ENCODE results near the gene AURKAIP1. TPM values are rescaled to one million over a fixed set of nuclear protein-coding genes. Genes with fewer than 3 reads are reported as not detected.

AURKAIP1 gene
- total RNA-seq, 1 donor from 2014 or later, result 258 TPM

DNA sequence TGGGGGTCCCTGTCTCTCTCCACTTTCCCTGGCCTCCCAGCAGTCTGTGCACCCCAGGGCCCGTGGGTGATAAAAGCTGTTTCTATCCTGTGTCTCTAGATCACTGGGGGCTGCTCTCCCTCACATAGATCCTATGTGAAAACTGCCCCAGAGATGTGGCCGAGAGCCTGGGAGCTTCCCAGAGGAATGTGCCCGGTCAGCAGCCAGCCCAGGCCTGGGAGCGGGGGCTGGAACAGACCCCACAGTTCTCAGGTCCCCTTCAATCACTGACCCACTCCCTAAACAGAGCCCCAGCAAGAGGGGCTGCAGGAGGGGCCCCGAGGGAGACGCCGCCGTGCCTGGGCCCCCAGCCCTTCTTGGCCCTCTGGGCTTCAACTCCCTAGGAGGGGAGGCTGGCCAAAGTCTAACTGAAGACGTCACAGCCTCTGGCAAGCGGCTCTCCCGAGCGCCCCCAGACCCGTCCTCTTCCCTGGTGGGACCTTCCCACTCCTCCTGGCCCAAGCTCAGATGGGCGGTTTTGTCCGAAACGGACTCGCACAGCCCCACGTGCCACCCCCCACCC is 17.1 kb downstream of the AURKAIP1 start:
- DNase-seq (ENCODE audit: low read depth), result no peak
- no peak for TF ChIP-seq CTCF (conservative IDR thresholded peaks at IDR 0.05; ENCODE audit: low read depth, low read length)
- H3K4me3 ChIP-seq (ENCODE audit: low read depth, low read length), result peak overlapping the region; percentile 35

- TF ChIP-seq CTCF (conservative IDR thresholded peaks at IDR 0.05; ENCODE audit: low read depth, low read length), result no peak
- no peak overlapping the region for H3K4me3 ChIP-seq (ENCODE audit: low read depth, low read length)
- DNase-seq (ENCODE audit: low read depth), result no peak
These were observed 18.1 kb downstream of the AURKAIP1 start for GRCh38 chr1:1356796-1357401.

DNA sequence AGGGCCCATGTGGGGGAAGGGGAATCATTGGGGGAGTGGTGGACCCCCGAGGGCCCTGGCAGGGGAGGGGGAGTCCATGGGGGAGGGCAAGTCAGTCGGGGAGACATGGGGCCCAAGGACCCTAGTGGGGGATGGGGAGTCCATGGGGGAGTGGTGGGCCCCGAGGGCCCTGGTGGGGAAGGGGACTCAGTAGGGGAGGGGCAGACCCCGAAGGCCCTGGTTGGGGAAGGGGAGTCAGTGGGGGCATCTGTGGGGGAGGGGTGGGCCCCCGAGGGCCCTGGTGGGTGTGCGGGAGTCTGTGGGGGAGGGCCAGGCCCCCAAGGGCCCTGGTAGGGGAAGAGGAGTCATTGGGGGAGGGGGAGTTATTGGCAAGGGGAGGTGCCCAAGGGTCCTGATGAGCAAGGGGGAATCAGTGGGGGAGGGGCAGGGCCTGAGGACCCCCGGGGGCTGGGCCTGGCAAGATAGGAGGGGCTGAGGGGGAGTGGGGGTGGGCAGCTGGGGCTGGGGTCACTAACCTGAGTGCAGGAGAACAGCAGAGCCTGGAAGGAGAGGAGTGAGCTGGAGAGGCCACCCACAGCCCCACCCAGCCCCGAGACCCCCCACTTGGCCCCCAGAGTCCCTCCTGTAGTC is 18.7 kb downstream of the AURKAIP1 start:
- DNase-seq (ENCODE audit: low read depth), result no peak
- TF ChIP-seq CTCF (conservative IDR thresholded peaks at IDR 0.05; ENCODE audit: low read depth, low read length), result no peak
- H3K4me3 ChIP-seq (ENCODE audit: low read depth, low read length), result no peak overlapping the region

DNA sequence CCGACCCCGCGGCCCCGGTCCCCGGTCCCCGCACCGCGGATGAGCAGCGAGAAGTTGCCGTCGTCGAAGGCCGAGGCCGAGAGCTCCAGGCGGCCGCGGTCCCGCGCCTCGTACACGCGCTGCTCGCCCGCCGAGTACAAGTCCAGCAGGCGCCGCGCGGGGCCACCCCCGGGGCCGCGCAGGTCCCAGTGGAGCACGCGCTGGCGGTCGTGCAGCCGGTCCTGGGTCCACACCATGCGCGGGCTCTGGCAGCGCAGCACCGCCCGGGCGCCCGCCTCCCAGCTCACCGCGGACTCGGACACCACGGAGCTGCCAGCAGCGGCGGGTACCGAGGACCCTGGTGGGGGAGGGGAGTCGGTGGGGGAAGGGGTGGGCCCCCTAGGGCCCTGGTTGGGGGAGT is 19.6 kb downstream of the AURKAIP1 start:
- DNase-seq (ENCODE audit: low read depth), result no peak
- peak overlapping the region; percentile 21 for H3K4me3 ChIP-seq (ENCODE audit: low read depth, low read length)
- no peak for TF ChIP-seq CTCF (conservative IDR thresholded peaks at IDR 0.05; ENCODE audit: low read depth, low read length)

DNA sequence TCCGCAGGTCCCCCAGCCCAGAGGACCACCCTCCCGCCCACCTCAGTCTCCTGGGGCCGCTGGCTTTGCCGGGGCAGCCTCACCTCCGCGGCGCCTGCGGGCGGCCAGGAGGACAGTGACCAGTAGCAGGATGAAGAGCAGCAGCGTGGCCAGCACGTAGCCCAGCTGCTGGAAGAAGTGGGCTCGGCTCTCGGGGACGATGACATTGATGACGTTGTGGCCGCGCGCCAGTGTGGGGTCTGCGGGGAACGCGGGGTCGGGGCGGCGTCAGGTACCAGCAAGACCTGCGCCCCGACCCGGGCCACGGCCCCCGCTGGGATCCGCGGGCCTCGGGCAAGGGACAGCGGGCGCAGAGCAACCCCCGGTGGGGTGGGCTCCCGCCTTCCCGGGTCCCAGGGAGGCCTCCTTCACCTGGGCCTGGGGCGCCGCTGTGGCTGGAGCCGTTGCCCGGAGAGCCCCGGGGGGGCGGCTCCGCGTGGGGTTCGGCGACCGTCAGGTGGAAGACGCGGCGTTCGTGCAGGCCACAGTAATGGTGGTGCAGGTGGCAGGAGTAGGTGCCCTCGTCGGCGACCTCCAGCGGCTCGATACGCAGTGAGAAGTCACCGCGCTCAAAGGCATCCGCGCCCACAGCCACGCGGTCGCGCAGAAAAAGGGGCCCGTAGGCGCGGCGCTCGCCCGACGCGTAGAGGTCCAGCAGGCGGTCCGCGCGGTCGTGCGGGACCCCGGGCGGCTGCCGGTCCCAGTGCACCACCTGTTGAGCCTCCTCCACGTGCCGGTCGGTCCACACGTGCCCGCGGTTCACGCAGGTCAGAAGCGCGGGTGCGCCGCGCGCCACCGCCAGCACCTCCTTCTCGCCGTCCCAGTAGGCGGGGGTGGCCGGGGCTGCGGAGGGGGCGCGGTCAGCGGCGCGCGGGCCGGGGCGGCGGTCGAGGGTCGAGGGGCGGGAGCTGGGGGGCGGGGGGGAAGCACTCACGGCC is 20.4 kb downstream of the AURKAIP1 start:
- no peak overlapping the region for H3K4me3 ChIP-seq (ENCODE audit: low read depth, low read length)
- DNase-seq (ENCODE audit: low read depth), result no peak
- no peak for TF ChIP-seq CTCF (conservative IDR thresholded peaks at IDR 0.05; ENCODE audit: low read depth, low read length)

DNA sequence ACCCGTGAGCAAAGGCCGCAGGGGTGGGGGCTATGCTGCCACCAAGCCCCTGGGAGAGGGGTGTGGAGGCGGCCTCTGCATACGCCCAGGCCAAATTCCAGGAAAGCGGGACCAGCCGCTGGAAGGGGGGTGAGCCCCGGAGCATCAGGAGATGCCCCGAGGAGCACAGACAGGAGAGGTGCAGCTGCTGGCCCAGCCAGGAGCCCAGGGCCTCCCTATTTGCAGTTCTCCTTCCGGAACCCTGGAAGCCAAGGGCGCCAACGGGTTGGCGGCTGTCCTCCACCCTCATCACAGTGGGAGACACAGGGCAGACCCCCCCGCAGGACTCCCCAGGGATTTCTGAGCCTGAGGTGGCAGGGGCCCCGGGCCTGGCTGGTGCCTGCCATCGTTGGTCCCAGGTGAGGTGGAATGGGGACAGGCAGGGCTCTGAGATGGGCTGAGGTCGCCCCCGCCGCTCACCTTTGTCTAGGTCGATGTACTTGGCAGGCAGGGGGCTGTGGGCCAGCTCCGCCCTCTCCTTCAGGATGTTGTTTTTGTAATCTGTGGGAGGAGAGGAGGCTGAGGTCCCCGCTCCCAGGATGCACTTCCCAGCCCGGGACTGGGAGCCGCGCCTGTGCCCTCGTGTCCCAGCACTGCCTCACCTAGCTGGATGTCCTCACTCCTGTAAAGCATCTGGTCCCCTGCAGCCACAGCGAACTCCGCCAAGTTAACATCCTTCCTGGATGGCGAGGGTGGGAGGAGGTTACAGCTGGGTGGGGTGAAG is 21.4 kb downstream of the AURKAIP1 start:
- DNase-seq (ENCODE audit: low read depth), result no peak
- H3K4me3 ChIP-seq (ENCODE audit: low read depth, low read length), result no peak overlapping the region
- no peak for TF ChIP-seq CTCF (conservative IDR thresholded peaks at IDR 0.05; ENCODE audit: low read depth, low read length)

Measured in epithelial cell of proximal tubule (primary cell).